GM18870 (cell line): ENCODE data around the gene BYSL.
"Not testable (repeated sequence)": the region's sequence is repeated elsewhere in the genome, so short reads cannot be mapped to it uniquely, and the experiment has no call there.

Source experiments
- ATAC-seq: cut with Tn5 transposase; IDR thresholded peaks from one replicate; pipeline ENCODE4 v1.9.1; 2021; ENCODE audit warnings: moderate library complexity; ENCODE audit not compliant: unreplicated experiment

BYSL gene

DNA sequence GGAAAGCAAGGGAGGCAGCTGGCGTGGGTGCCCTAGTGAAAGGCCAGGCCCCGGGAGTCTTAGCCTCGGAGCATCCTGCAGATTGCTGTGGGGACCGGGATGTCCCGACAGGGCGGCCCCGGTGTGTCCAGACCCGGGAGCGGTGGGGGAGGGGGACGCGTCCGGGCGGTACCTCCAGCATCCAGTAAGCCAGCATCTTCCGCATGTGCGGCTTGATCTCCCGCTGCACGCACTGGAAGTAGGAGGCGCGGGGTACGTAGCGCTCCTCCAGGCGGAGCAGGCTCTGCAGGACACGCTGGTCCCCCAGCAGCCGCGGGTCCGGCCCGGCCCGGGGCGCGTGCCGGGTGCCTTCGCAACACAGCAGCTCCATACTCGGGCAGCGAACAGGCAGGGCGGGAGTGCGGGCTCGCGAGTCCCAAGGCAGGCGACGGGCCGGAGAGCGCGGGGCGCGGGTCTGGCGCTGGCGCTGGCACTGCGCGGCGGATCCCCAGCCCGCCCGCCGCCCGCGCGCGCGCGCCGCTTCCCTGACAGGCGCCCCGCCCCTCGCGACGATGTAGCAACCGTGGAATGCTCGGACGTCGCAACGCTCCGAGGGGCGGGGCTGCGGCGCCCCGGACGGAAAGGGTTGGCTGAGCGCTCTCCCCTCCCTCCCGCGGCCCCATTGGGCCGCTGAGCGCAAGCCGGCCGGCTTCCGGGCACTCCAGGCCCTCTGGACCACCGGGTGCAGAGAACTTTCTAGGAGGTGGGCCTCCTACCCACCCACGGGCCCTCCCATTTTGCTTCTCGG, 20.2 kb downstream of the BYSL start, which contains the start of gene CCND3:
Gene CCND3, minus strand, starts transcription at position 529 of the 787 bp plus-strand sequence. Its CDS starts 159 bp downstream, at position 370.
- peak; percentile 46 for ATAC-seq

GRCh38 chr6:41942067-41942851, 21.0 kb downstream of the BYSL start:
- ATAC-seq: peak; percentile 11

- ATAC-seq: not testable (repeated sequence)
Measured at GRCh38 chr6:41942882-41943281, 21.6 kb downstream of the BYSL start.

DNA sequence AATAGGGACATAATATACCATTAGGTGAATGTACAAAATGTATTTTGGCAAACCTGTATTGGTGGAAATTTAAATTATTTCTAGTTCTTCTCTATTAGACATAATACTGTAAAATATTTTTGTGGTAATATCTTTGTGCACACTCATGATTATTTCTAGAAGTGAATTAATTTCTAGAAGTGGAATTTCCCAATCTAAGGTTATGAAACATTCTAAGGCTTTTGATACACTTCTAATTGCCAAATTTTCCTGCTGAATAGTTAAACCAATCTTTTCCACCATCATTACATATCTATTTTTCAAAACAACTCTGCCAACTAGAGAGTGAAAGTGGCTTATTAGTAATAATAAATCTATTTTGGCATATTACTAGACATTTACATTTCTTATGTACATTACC, 22.2 kb downstream of the BYSL start:
- ATAC-seq: no peak

DNA sequence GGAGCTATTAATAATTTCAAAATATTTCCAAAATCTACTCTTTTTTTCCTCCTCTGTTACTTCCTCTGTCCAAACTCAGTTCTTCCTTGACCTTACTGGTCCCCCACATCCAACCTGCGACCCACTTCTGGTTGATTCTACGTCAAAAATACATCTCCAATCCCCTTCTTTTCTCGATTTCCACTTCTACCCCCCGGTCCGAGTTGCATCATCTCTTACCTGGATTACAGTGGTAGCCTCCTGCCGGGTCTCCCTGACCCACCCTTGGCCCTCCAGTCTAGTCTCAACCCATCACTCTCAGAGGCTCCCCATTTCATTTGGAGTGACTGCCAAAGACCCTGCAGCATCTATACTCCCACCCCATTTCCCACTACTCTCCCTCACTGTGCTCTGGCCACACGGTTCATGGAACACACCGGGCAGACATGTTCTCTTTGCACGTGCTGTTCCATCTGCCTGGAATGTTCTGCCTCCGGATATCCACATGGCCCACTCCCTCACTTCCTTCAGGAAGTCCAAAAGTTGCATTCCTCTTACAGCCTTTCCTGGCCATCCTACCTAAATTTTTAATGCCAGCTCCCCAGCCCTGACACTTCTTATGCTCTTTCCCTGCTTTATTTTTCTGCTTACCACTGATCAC, 26.4 kb downstream of the BYSL start:
- no peak for ATAC-seq

DNA sequence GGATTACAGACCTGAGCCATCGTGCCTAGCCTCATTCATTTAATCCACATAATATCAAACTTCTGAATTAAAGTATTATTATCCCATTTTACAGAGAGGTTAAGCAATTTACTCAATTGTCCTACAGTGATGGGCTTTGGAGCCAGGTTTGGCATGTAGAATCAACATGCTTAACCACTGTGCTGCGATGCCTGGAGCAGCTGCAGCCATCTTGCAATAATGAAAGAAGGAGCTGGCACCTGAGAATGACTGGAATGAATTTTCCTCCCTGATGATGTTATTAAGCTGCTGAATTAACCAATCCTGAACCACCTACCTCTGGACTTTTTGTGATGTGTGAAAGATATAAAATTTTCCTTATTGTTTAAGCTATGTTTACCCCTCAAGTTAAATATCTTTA, 33.4 kb downstream of the BYSL start:
- no peak for ATAC-seq

- ATAC-seq: no peak
Measured at GRCh38 chr6:41955412-41955811, 34.1 kb downstream of the BYSL start.

DNA sequence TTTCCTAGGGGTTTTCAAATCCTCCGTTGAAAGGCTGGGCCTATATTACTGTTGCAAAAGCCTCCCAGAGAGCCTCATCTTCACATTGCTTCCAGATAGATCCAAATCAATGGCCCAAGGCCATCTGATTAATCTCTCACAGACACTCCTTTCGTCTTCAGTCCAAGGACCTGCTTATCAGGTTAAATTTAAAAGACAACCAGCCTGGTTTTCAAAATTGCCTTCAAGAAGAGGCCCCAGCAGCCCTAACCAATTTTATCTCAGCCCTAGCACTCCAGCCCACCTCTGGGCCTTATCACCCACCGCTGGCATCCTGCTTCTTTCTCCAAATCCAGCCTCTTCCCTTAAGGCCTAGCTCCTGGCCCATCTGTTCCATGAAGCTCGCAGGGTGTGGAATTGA, 35.8 kb downstream of the BYSL start:
- no peak for ATAC-seq

- no peak for ATAC-seq
Measured at GRCh38 chr6:41958022-41958856, 36.9 kb downstream of the BYSL start.

- no peak for ATAC-seq
Measured at GRCh38 chr6:41960028-41960427, 38.7 kb downstream of the BYSL start.

DNA sequence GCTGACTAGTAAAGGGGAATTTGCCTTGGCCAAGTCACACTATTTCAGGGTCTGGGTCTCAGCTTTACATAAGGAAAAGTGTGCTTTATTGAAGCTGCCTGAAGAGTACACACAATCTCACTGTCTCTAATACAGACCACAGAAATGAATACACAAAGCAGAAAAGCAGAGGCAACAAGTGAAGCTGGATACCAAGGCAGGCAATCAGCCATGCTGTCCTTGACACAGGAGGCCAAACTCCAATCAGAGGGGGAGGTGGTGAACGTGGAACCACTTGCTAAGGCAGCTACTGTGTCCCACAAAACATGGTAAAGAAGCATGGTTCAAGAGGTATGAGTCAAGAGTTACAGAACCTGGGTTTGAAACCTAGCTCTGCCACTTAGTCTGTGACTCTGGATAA, 42.1 kb downstream of the BYSL start:
- ATAC-seq: no peak

GRCh38 chr6:41964201-41964887, 43.0 kb downstream of the BYSL start:
- ATAC-seq: no peak

DNA sequence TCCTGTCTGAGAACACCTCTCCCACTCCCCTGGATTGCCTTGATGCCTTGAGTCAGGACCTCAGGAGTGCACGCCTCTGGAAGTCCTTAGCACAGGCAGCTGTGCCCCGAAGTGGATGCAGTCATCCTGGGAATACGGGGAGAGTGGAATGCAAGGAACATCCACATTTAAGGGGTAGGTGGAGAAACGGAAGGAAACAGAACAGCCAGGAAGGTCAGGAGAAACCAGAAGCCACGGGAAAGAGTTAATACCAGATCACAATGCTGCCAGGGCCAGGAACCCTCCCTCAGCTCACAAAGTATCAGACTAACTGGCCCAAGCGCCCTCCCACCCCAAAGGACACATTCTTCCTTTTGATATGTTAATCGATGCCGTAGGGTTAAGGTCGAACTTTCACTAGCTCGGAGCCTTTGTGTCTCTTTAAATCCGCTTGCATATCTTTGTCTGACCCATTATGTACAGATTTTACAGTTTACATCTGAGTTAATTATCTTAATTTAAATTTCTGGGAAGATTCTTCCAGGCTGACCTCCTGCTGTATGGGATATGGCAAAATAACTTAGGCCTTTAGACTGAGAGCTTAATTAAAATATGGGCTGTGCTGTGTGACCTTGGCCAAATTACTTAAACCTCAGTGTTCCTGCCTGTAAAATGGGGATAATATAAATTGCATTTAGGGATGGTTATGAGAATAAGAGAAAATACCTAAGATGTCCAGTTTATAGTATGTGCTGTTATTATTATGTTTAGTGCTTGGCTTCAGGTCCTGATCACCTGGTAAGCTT, 44.3 kb downstream of the BYSL start:
- no peak for ATAC-seq

DNA sequence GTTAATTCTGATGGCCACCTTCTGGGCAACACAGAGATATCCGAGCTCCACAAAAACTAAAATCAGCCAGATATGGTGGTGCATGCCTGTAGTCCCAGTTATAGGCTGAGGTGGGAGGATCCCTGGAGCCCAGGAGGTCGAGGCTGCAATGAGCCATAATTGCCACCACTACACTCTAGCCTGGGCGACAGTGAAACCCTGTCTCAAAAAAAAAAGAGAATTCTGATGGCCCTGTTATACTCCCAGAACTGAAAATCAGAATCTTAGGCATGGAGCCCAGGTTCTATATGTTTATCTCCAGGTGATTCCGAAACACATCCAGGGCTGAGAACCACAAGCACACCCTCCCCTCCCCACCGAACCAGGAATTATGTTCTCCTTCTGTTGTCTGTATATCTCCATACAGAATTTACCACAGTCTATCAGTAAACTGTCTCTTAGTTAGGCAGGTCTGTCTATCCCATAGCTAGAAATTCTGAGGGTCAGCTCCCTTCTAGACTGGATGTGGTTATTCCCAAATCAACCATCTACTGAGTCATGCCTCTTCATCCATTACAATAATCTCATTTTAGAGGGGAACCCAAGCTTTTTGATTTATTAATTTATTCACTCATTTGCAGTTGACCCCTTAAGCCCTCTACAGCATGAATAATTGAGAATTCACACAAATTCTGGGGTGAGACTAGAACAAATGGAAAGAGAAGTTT, 45.1 kb downstream of the BYSL start:
- no peak for ATAC-seq

DNA sequence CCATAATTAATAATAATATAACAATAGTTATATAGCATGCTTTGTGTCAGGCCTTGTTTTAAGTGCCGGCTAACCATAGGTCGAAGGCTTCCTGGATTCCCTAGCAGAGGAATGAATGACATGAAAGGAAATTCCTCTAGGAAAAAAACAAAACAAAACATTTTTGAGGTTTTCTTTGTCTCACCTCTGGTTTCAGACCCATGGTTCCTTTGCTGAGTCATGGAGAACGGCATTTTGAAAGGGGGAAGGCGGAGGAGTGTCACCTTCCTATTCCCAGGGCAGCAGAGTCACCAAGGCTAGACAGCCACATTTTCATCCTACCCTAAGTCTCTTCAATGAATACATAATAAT, 45.6 kb downstream of the BYSL start:
- no peak for ATAC-seq

DNA sequence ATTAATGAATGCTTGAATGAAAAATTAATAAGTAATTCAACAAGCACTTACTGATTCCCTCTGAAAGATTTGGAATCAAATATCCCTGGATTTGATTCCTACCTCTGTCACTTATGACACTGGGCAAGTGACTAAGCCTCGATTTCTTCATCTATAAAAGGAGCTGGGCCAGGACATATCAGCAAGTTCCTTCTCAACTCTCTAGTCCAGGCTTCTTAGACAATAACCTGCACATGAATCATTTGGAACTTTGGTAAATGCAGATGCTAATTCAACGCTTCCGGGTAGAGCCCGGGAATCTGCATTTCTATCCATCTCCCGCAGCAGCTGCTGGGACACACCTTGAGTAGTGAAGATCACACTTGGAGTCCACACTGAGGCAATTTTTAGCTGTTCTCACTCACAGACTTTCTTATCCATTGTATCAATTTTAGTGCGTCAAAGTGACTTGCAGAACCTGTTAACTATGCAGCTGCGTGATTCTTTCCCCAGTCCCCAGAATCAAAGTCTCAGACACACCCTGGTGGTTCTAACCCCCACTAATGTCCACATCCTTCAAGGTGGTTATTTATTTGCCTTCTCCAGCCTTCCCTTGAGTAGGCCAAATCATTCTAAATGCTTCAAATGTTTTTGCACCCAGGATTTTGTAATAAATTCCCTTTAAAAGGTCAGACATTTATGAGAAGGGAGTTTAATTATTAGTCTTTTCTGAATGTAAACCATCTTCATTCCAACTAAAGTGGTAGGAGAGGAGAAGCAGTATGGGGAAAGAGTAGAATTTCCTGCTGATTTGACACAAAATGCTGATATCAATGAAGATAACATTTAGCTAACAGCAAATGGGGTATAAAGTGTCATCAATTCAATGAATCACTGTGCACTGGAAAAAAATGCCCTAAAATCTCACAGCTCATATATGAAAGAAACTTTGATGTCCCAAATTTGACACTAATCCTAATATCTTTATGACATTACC, 46.3 kb downstream of the BYSL start:
- ATAC-seq: no peak

DNA sequence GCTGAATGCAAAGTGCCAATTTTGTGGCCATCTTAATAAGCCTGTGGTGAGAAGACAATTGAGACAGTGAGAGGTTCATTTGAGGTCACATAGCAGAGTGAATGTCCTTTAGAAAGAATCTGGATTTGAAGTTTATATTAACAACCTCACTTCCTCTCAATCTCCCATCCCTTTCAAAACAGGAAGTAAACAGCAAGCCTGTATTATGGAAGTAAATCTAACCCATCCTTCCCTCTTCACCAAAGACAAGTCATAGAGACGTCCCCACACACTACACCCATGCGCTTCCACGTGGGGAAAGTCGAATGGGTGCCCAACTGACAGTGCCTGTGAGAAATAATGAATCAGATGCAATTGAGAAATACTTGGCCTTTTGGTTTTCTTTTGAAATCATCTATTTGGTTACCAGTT, 49.1 kb downstream of the BYSL start:
- ATAC-seq: no peak

- no peak for ATAC-seq
Measured at GRCh38 chr6:41972826-41973225, 51.5 kb downstream of the BYSL start.
